H1 (cell line): ENCODE results near the gene MARCHF10. TPM values are rescaled to one million over a fixed set of nuclear protein-coding genes. Genes with fewer than 3 reads are reported as not detected.
A peak's percentile ranks its signal among the peaks of the same experiment; 100 is the strongest.

Source experiments
- CTCF ChIA-PET: fragments of 300-600 bp; sonication (Branson Sonifier 250); formaldehyde crosslinking; loops from one replicate; lab custom pipeline; 2021; ENCODE audit not compliant: partially characterized antibody; lab: Charles Lee
- POLR2A ChIA-PET: fragments of 300-600 bp; sonication (Branson Sonifier 250); formaldehyde crosslinking; loops from one replicate; lab custom pipeline; 2021; ENCODE audit warnings: inconsistent platforms; ENCODE audit not compliant: partially characterized antibody; lab: Charles Lee
- DNase-seq, 2 experiments: peaks; one replicate each; pipeline versions ENCODE4 v3.0.0 to v3.0.0-alpha.2; 2010 to 2022; ENCODE audit warnings: low spot score in 2 of 2, low read depth in 1 of 2, mixed read lengths in 1 of 2
- FAIRE-seq: peaks from 2 replicates; lab custom pipeline; 2011; peaks lifted over from hg19 to GRCh38; lab: Jason Lieb, UNC
- H2AFZ ChIP-seq: 2 replicates; pipeline ENCODE4 v1.8.1; 2012; ENCODE audit warnings: low read length, inconsistent platforms
- H2AK5ac ChIP-seq: 2 replicates; pipeline ENCODE4 v1.6.1; 2013; ENCODE audit warnings: low read depth, low read length
- H2BK120ac ChIP-seq: replicated peaks from 2 replicates; pipeline ENCODE3; 2013; ENCODE audit warnings: low read depth, low read length, inconsistent platforms
- H2BK12ac ChIP-seq: 2 replicates; pipeline ENCODE4 v1.6.1; 2013; ENCODE audit warnings: low read depth, low read length
- H2BK15ac ChIP-seq: 2 replicates; pipeline ENCODE4 v1.6.1; 2013; ENCODE audit warnings: low read length
- H2BK20ac ChIP-seq: 2 replicates; pipeline ENCODE4 v1.6.1; 2013; ENCODE audit warnings: low read length
- H2BK5ac ChIP-seq: 2 replicates; pipeline ENCODE4 v1.6.1; 2013; ENCODE audit warnings: low read depth, low read length
- H3K14ac ChIP-seq: 2 replicates; pipeline ENCODE4 v1.6.1; 2013; ENCODE audit warnings: inconsistent platforms; ENCODE audit not compliant: insufficient read length
- H3K18ac ChIP-seq: 2 replicates; pipeline ENCODE4 v1.6.1; 2013; ENCODE audit warnings: low read length; ENCODE audit errors: extremely low read depth
- H3K23ac ChIP-seq: 2 replicates; pipeline ENCODE4 v1.6.1; 2013; ENCODE audit warnings: inconsistent platforms; ENCODE audit not compliant: insufficient read length
- H3K23me2 ChIP-seq: 2 replicates; pipeline ENCODE4 v1.6.1; 2013; ENCODE audit warnings: low read depth, low read length
- H3K27ac ChIP-seq: 2 replicates; pipeline ENCODE4 v1.6.1; 2011; ENCODE audit warnings: low read depth, low read length, inconsistent platforms
- H3K27me3 ChIP-seq, 4 experiments: replicated peaks in 1 of 4; 1 replicate in 1 of 4; 2 replicates in 3 of 4; pipeline versions ENCODE4 v1.6.1 to v1.8.1; 2011 to 2013; ENCODE audit warnings: low read length in 3 of 4, mild to moderate bottlenecking in 3 of 4, inconsistent platforms in 2 of 4, mixed read lengths in 2 of 4, moderate library complexity in 1 of 4; ENCODE audit not compliant: control insufficient read depth in 3 of 4, insufficient read depth in 3 of 4; ENCODE audit errors: extremely low read depth in 1 of 4
- H3K36me3 ChIP-seq, 4 experiments: 2 replicates each; pipeline versions ENCODE4 v1.6.1 to v1.8.1; 2011 to 2013; ENCODE audit warnings: mild to moderate bottlenecking in 4 of 4, low read length in 3 of 4, moderate library complexity in 2 of 4, control low read depth in 1 of 4, inconsistent platforms in 1 of 4; ENCODE audit not compliant: insufficient read depth in 4 of 4, control insufficient read depth in 2 of 4
- H3K4ac ChIP-seq: replicated peaks from 2 replicates; pipeline ENCODE3; 2013; ENCODE audit warnings: low read length, low read depth, mixed read lengths, inconsistent platforms; ENCODE audit not compliant: insufficient read length
- H3K4me1 ChIP-seq, 4 experiments: replicated peaks in 1 of 4; 1 replicate in 1 of 4; 2 replicates in 3 of 4; pipeline versions ENCODE4 v1.6.1 to v1.8.1; 2011 to 2013; ENCODE audit warnings: low read length in 3 of 4, inconsistent platforms in 2 of 4, mixed read lengths in 1 of 4; ENCODE audit not compliant: insufficient read depth in 4 of 4, control insufficient read depth in 3 of 4
- H3K4me2 ChIP-seq, 2 experiments: 2 replicates each; pipeline versions ENCODE4 v1.6.1 to v1.8.1; 2011 to 2013; ENCODE audit warnings: low read depth in 2 of 2, low read length in 2 of 2, control low read depth in 1 of 2, inconsistent platforms in 1 of 2, mild to moderate bottlenecking in 1 of 2; ENCODE audit not compliant: insufficient read depth in 1 of 2
- H3K4me3 ChIP-seq, 4 experiments: fragments of 200-600, 300-600 bp in 1 of 4; sonication (generic), shearing (Covaris generic), sonication (Bioruptor Twin) in 1 of 4; 2 replicates each; pipeline versions ENCODE4 v1.5.1 to v1.8.1; 2011 to 2016; ENCODE audit warnings: low read length in 4 of 4, low read depth in 3 of 4, control low read depth in 2 of 4, inconsistent platforms in 2 of 4, mild to moderate bottlenecking in 2 of 4, mixed read lengths in 1 of 4, moderate library complexity in 1 of 4; ENCODE audit not compliant: insufficient read depth in 2 of 4; ENCODE audit errors: extremely low read depth in 1 of 4
- H3K56ac ChIP-seq: replicated peaks from 2 replicates; pipeline ENCODE3; 2013; ENCODE audit warnings: low read depth, mild to moderate bottlenecking, mixed read lengths, low read length, inconsistent platforms; ENCODE audit not compliant: insufficient read length
- H3K79me1 ChIP-seq: 2 replicates; pipeline ENCODE4 v1.6.1; 2013; ENCODE audit warnings: low read depth, low read length, control low read depth
- H3K79me2 ChIP-seq, 2 experiments: 2 replicates each; pipeline versions ENCODE4 v1.6.1 to v1.8.1; 2012 to 2013; ENCODE audit warnings: low read length in 2 of 2, mild to moderate bottlenecking in 2 of 2, inconsistent platforms in 1 of 2; ENCODE audit not compliant: insufficient read depth in 2 of 2, control insufficient read depth in 1 of 2
- H3K9ac ChIP-seq, 4 experiments: replicated peaks in 1 of 4; 1 replicate in 1 of 4; 2 replicates in 3 of 4; pipeline versions ENCODE4 v1.6.1 to v1.8.1; 2011 to 2013; ENCODE audit warnings: low read depth in 3 of 4, low read length in 3 of 4, control low read depth in 2 of 4, mild to moderate bottlenecking in 2 of 4, moderate library complexity in 2 of 4, inconsistent platforms in 1 of 4; ENCODE audit errors: extremely low read depth in 1 of 4
- H3K9me3 ChIP-seq, 2 experiments: 2 replicates each; pipeline versions ENCODE4 v1.6.1 to v1.8.1; 2012 to 2013; ENCODE audit warnings: mild to moderate bottlenecking in 2 of 2, moderate library complexity in 2 of 2, control low read depth in 1 of 2, inconsistent platforms in 1 of 2, low read depth in 1 of 2, low read length in 1 of 2, mixed read lengths in 1 of 2; ENCODE audit not compliant: insufficient read depth in 2 of 2
- H4K20me1 ChIP-seq, 2 experiments: replicated peaks in 1 of 2; 2 replicates each; pipeline versions ENCODE3 to v1.8.1; 2011 to 2013; ENCODE audit warnings: inconsistent platforms in 2 of 2, low read length in 2 of 2, mild to moderate bottlenecking in 1 of 2; ENCODE audit not compliant: insufficient read depth in 2 of 2, control insufficient read depth in 1 of 2
- H4K5ac ChIP-seq: 2 replicates; pipeline ENCODE4 v1.6.1; 2013; ENCODE audit warnings: low read length, low read depth, mixed read lengths, inconsistent platforms; ENCODE audit not compliant: insufficient read length
- H4K8ac ChIP-seq: 2 replicates; pipeline ENCODE4 v1.8.0; 2013; ENCODE audit warnings: mild to moderate bottlenecking, moderate library complexity, low read length, inconsistent platforms; ENCODE audit not compliant: insufficient read depth; ENCODE audit errors: extremely low read depth
- H4K91ac ChIP-seq: replicated peaks from 2 replicates; pipeline ENCODE3; 2013; ENCODE audit warnings: low read length, mixed read lengths, inconsistent platforms; ENCODE audit not compliant: insufficient read length
- HDAC2 ChIP-seq, 2 experiments: fragments of 300-600 bp in 1 of 2; sonication (generic) in 1 of 2; IDR thresholded peaks; 2 replicates each; pipeline ENCODE4 v1.6.1; 2011 to 2012; ENCODE audit warnings: low read depth in 2 of 2, low read length in 2 of 2, mild to moderate bottlenecking in 2 of 2, moderate library complexity in 2 of 2, borderline replicate concordance in 1 of 2, inconsistent platforms in 1 of 2
- JUN ChIP-seq: IDR thresholded peaks from 2 replicates; pipeline ENCODE4 v1.6.1; 2011; ENCODE audit warnings: low read depth, mild to moderate bottlenecking, improper control_type of control experiment, low read length
- NANOG ChIP-seq: IDR thresholded peaks from 2 replicates; pipeline ENCODE4 v1.6.1; 2011; ENCODE audit warnings: low read length, low read depth, mild to moderate bottlenecking, inconsistent platforms; ENCODE audit not compliant: insufficient read depth, poor library complexity, severe bottlenecking
- RXRA ChIP-seq: IDR thresholded peaks from 2 replicates; pipeline ENCODE4 v1.6.1; 2011; ENCODE audit warnings: low read depth, mild to moderate bottlenecking, low read length, moderate library complexity; ENCODE audit not compliant: insufficient read depth
- SP4 ChIP-seq: IDR thresholded peaks from 2 replicates; pipeline ENCODE4 v1.6.1; 2012; ENCODE audit warnings: low read length, inconsistent platforms
- TAF1 ChIP-seq: IDR thresholded peaks from 2 replicates; pipeline ENCODE4 v1.6.1; 2011; ENCODE audit warnings: mild to moderate bottlenecking, low read depth, low read length
- TAF7 ChIP-seq: optimal IDR thresholded peaks from 2 replicates; pipeline ENCODE3; 2011; ENCODE audit warnings: low read depth, mild to moderate bottlenecking, inconsistent platforms, low read length, moderate library complexity, borderline replicate concordance
- TBP ChIP-seq: IDR thresholded peaks from 2 replicates; pipeline ENCODE4 v1.6.1; 2011; ENCODE audit warnings: low read depth, low read length, improper control_type of control experiment
- WGBS, 2 experiments: shearing (Covaris generic) in 1 of 2; methylation state at CpG; one replicate each; pipeline versions ENCODE4 v1.1.6 to v1.1.7; 2013 to 2015; ENCODE audit warnings: low lambda C conversion rate in 2 of 2, mixed read lengths in 2 of 2, inconsistent platforms in 1 of 2, low coverage in 1 of 2, missing lambda C conversion rate in 1 of 2; ENCODE audit not compliant: insufficient replicate concordance in 2 of 2, insufficient coverage in 1 of 2, insufficient read length in 1 of 2; ENCODE audit errors: extremely low coverage in 1 of 2, missing lambda C conversion rate in 1 of 2; 5-methylcytosine and 5-hydroxymethylcytosine counted together
- polyA plus RNA-seq, 7 experiments: library from polyadenylated mRNA; depleted of rRNA in 3 of 7; stranded (reverse) in 5 of 7; unstranded in 2 of 7; fragments of >200 nt in 5 of 7; fragments of 200-250 nt in 2 of 7; gene quantifications; 1 replicate in 5 of 7; 2 replicates in 1 of 7; 4 replicates in 1 of 7; pipeline versions ENCODE4 v1.2.1 to v1.2.3, GENCODE V29; 2011 to 2013; ENCODE audit warnings: missing spikeins in 2 of 7, mixed read lengths in 2 of 7
- total RNA-seq: library from RNA; stranded (reverse); fragmentation: NEBNext Ultra II Directional; extraction: Animal tissue kit (Norgen Biotek cat#: 25700); gene quantifications from 2 replicates; pipeline ENCODE4 v1.2.1, GENCODE V29; 2021
- TF ChIP-seq, protein P1 (sequence below): IDR thresholded peaks from 2 replicates; pipeline ENCODE4 v1.6.1; 2012; ENCODE audit warnings: inconsistent platforms
- TF ChIP-seq, protein P2 (sequence below), 3 experiments: IDR thresholded peaks; 1 replicate in 2 of 3; 2 replicates in 1 of 3; pipeline versions ENCODE4 v1.5.1 to v1.6.1; 2011; ENCODE audit warnings: low read length in 3 of 3, mild to moderate bottlenecking in 3 of 3, inconsistent platforms in 2 of 3, low read depth in 1 of 3, moderate library complexity in 1 of 3; ENCODE audit not compliant: insufficient read depth in 1 of 3; ENCODE audit errors: control extremely low read depth in 1 of 3
- TF ChIP-seq, protein P3 (sequence below): IDR thresholded peaks from 2 replicates; pipeline ENCODE4 v1.6.1; 2012; ENCODE audit warnings: inconsistent platforms

Gene MARCHF10
- total and polyA plus RNA-seq, 2 of the 8 experiments (the other 6 are each of a cell fraction or from before 2014, with no cell fraction given): 0.48 to 0.73 TPM

GRCh38 chr17:62840871-62841270 lies 32.8 kb upstream of the MARCHF10 start:
- H3K4me3 ChIP-seq: no peak overlapping the region
- H3K18ac ChIP-seq: no peak overlapping the region
- no peak overlapping the region for H2BK5ac ChIP-seq
- no peak overlapping the region for H3K9ac ChIP-seq
- 84% methylated on average over 4 of the region's 4 CpGs; no CpG with 5 or more reads in 1 of the 2 experiments for WGBS, 2 experiments
- H3K27me3 ChIP-seq: no peaks in the 10 kb centered on the region
- no peak overlapping the region for H3K27ac ChIP-seq
- H2AK5ac ChIP-seq: no peak overlapping the region
- H3K23me2 ChIP-seq: no peaks in the 10 kb centered on the region
- POLR2A ChIA-PET: no interaction called here
- no peak overlapping the region for H2BK15ac ChIP-seq
- H3K56ac ChIP-seq: no peak overlapping the region
- H4K20me1 ChIP-seq: no peaks in the 10 kb centered on the region
- no peaks in the 10 kb centered on the region for H3K36me3 ChIP-seq
- no peak overlapping the region for H4K91ac ChIP-seq
- H3K23ac ChIP-seq: no peak overlapping the region
- H3K79me2 ChIP-seq: no peaks in the 10 kb centered on the region
- H3K4ac ChIP-seq: no peak overlapping the region
- no peak for FAIRE-seq
- DNase-seq: peak in 1 of 2 experiments; percentile 36
- no peaks in the 10 kb centered on the region for H3K4me1 ChIP-seq
- H3K79me1 ChIP-seq: no peaks in the 10 kb centered on the region
- no peak overlapping the region for H2BK12ac ChIP-seq
- H2BK20ac ChIP-seq: no peak overlapping the region
- H2BK120ac ChIP-seq: no peak overlapping the region
- H2AFZ ChIP-seq: no peak overlapping the region
- no peak overlapping the region for H4K8ac ChIP-seq
- H3K4me2 ChIP-seq: no peak overlapping the region
- no peaks in the 10 kb centered on the region for H3K9me3 ChIP-seq
- CTCF ChIA-PET: no interaction called here
- H3K14ac ChIP-seq: no peak overlapping the region
- H4K5ac ChIP-seq: no peak overlapping the region
- TF ChIP-seq JUN: no peak
- TF ChIP-seq TAF7: no peak
- TF ChIP-seq, protein P1, sequence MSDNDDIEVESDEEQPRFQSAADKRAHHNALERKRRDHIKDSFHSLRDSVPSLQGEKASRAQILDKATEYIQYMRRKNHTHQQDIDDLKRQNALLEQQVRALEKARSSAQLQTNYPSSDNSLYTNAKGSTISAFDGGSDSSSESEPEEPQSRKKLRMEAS: no peak
- TF ChIP-seq, protein P2, sequence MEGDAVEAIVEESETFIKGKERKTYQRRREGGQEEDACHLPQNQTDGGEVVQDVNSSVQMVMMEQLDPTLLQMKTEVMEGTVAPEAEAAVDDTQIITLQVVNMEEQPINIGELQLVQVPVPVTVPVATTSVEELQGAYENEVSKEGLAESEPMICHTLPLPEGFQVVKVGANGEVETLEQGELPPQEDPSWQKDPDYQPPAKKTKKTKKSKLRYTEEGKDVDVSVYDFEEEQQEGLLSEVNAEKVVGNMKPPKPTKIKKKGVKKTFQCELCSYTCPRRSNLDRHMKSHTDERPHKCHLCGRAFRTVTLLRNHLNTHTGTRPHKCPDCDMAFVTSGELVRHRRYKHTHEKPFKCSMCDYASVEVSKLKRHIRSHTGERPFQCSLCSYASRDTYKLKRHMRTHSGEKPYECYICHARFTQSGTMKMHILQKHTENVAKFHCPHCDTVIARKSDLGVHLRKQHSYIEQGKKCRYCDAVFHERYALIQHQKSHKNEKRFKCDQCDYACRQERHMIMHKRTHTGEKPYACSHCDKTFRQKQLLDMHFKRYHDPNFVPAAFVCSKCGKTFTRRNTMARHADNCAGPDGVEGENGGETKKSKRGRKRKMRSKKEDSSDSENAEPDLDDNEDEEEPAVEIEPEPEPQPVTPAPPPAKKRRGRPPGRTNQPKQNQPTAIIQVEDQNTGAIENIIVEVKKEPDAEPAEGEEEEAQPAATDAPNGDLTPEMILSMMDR (IDR thresholded peaks at IDR 0.05; ENCODE audit: control extremely low read depth in 1 of 3, insufficient read depth in 1 of 3, low read depth in 1 of 3, low read length in 3 of 3): no peak
- TF ChIP-seq TBP: no peak
- TF ChIP-seq HDAC2 (IDR thresholded peaks at IDR 0.05; ENCODE audit: borderline replicate concordance in 1 of 2, low read depth in 2 of 2, low read length in 2 of 2): no peak
- no peak for TF ChIP-seq RXRA
- no peak for TF ChIP-seq NANOG
- no peak for TF ChIP-seq SP4
- TF ChIP-seq, protein P3, sequence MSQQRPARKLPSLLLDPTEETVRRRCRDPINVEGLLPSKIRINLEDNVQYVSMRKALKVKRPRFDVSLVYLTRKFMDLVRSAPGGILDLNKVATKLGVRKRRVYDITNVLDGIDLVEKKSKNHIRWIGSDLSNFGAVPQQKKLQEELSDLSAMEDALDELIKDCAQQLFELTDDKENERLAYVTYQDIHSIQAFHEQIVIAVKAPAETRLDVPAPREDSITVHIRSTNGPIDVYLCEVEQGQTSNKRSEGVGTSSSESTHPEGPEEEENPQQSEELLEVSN: no peak
- no peak for TF ChIP-seq TAF1
